ENCODE data around the gene TARS3. TPM values are rescaled to one million over a fixed set of nuclear protein-coding genes. Genes with fewer than 3 reads are reported as not detected.
"Not testable (repeated sequence)": the region's sequence is repeated elsewhere in the genome, so short reads cannot be mapped to it uniquely, and the experiment has no call there.

The TARS3 gene
- 5.6 and 7.3 TPM in 2 replicates for total RNA-seq

- DNase-seq (ENCODE audit: low read depth in 2 of 2) = peak; percentile 72 to 94
Observed at GRCh38 chr15:101723874-101724674, at the start of gene TARS3. TSS of gene TARS3 (minus strand) at chr15:101724473. CDS start at chr15:101724387, 86 bp downstream.

GRCh38 chr15:101773496-101774100 lies 49.3 kb upstream of the TARS3 start:
- peak in 1 of 2 donors; percentile 8 for DNase-seq (ENCODE audit: low read depth in 2 of 2)

- no peak for DNase-seq (ENCODE audit: low read depth in 2 of 2)
Observed at GRCh38 chr15:101772921-101773320, 48.6 kb upstream of the TARS3 start.

- DNase-seq (ENCODE audit: low read depth in 2 of 2) = not testable (repeated sequence)
Observed at GRCh38 chr15:101767083-101767640, 42.9 kb upstream of the TARS3 start.

- DNase-seq (ENCODE audit: low read depth in 2 of 2) = no peak
Observed at GRCh38 chr15:101765772-101766456, 41.6 kb upstream of the TARS3 start.

GRCh38 chr15:101765340-101765671 lies 41.0 kb upstream of the TARS3 start:
- DNase-seq (ENCODE audit: low read depth in 2 of 2) = not testable (repeated sequence)

- not testable (repeated sequence) for DNase-seq (ENCODE audit: low read depth in 2 of 2)
Observed at GRCh38 chr15:101764669-101765339, 40.5 kb upstream of the TARS3 start.

GRCh38 chr15:101746716-101747082 lies 22.4 kb upstream of the TARS3 start:
- DNase-seq (ENCODE audit: low read depth in 2 of 2) = not testable (repeated sequence)

- DNase-seq (ENCODE audit: low read depth in 2 of 2) = not testable (repeated sequence)
Observed at GRCh38 chr15:101734837-101735236, 10.6 kb upstream of the TARS3 start.

- no peak for DNase-seq (ENCODE audit: low read depth in 2 of 2)
Observed at GRCh38 chr15:101733545-101733944, 9.3 kb upstream of the TARS3 start.

- no peak for DNase-seq (ENCODE audit: low read depth in 2 of 2)
Observed at GRCh38 chr15:101732772-101733171, 8.5 kb upstream of the TARS3 start.

- DNase-seq (ENCODE audit: low read depth in 2 of 2) = no peak
Observed at GRCh38 chr15:101731746-101732145, 7.5 kb upstream of the TARS3 start.

GRCh38 chr15:101727186-101727585 lies 2.9 kb upstream of the TARS3 start:
- no peak for DNase-seq (ENCODE audit: low read depth in 2 of 2)

GRCh38 chr15:101725073-101725472 lies 800 bp upstream of the TARS3 start:
- DNase-seq (ENCODE audit: low read depth in 2 of 2) = no peak

GRCh38 chr15:101724675-101725005 lies 367 bp upstream of the TARS3 start:
- DNase-seq (ENCODE audit: low read depth in 2 of 2) = no peak

GRCh38 chr15:101723171-101723873 lies 951 bp downstream of the TARS3 start:
- DNase-seq (ENCODE audit: low read depth in 2 of 2) = peak; percentile 37 to 43

- no peak for DNase-seq (ENCODE audit: low read depth in 2 of 2)
Observed at GRCh38 chr15:101718896-101719295, 5.4 kb downstream of the TARS3 start.

GRCh38 chr15:101712078-101712477 lies 12.2 kb downstream of the TARS3 start:
- no peak for DNase-seq (ENCODE audit: low read depth in 2 of 2)

GRCh38 chr15:101710806-101711205 lies 13.5 kb downstream of the TARS3 start:
- no peak for DNase-seq (ENCODE audit: low read depth in 2 of 2)

GRCh38 chr15:101709466-101709865 lies 14.8 kb downstream of the TARS3 start:
- no peak for DNase-seq (ENCODE audit: low read depth in 2 of 2)

- no peak for DNase-seq (ENCODE audit: low read depth in 2 of 2)
Observed at GRCh38 chr15:101707983-101708382, 16.3 kb downstream of the TARS3 start.
